Measurements from ENCODE around the gene TBPL1. TPM values are rescaled to one million over a fixed set of nuclear protein-coding genes. Genes with fewer than 3 reads are reported as not detected.

The TBPL1 gene
- total and polyA plus RNA-seq, 5 donors from 2014 or later: 32.2 to 73.6 (median 58.8) TPM

- peaks cover 17% of the 10 kb centered on the region for H3K36me3 Mint-ChIP-seq
- H3K27ac Mint-ChIP-seq: no peak overlapping the region
- Histone ChIP-seq H3K4me1 (ENCODE audit: control insufficient read depth, insufficient read depth, low read length, poor library complexity, severe bottlenecking) (peaks cover 6% of the 10 kb centered on the region), H3K9me3 (ENCODE audit: control insufficient read depth in 2 of 2, low read length in 2 of 2) (no peaks in the 10 kb centered on the region), H3K36me3 (ENCODE audit: control insufficient read depth, insufficient read depth, low read length) (peaks cover 33% of the 10 kb centered on the region), H3K27me3 (ENCODE audit: control insufficient read depth, insufficient read depth, low read length) (no peaks in the 10 kb centered on the region), H3K4me3 (ENCODE audit: low read depth, low read length) (no peak overlapping the region), H3K27ac (ENCODE audit: insufficient read depth, low read length, poor library complexity, severe bottlenecking) (no peak overlapping the region)
- H3K27me3 Mint-ChIP-seq: no peaks in the 10 kb centered on the region
- peaks cover 4 to 12% (median 8%) of the 10 kb centered on the region in 4 donors for H3K4me1 Mint-ChIP-seq
- H3K9me3 Mint-ChIP-seq: no peaks in the 10 kb centered on the region
- no peak overlapping the region for H3K4me3 Mint-ChIP-seq
- DNase-seq: no peak
- ATAC-seq (ENCODE audit: low read depth in 2 of 2): no peak
Measured at GRCh38 chr6:133990321-133990720, 37.3 kb downstream of the TBPL1 start.

GRCh38 chr6:133991096-133991593 is 38.1 kb downstream of the TBPL1 start:
- DNase-seq (no peak), ATAC-seq (ENCODE audit: low read depth in 2 of 2) (no peak)
- Histone ChIP-seq H3K9me3 (ENCODE audit: control insufficient read depth in 2 of 2, low read length in 2 of 2) (no peaks in the 10 kb centered on the region), H3K27me3 (ENCODE audit: control insufficient read depth, insufficient read depth, low read length) (no peaks in the 10 kb centered on the region), H3K4me3 (ENCODE audit: low read depth, low read length) (no peak overlapping the region), H3K36me3 (ENCODE audit: control insufficient read depth, insufficient read depth, low read length) (peaks cover 24% of the 10 kb centered on the region), H3K27ac (ENCODE audit: insufficient read depth, low read length, poor library complexity, severe bottlenecking) (no peak overlapping the region), H3K4me1 (ENCODE audit: control insufficient read depth, insufficient read depth, low read length, poor library complexity, severe bottlenecking) (no peaks in the 10 kb centered on the region)
- Mint-ChIP-seq H3K36me3 (peaks cover 9% of the 10 kb centered on the region), H3K4me3 (no peak overlapping the region), H3K9me3 (no peaks in the 10 kb centered on the region), H3K4me1 (peaks cover 0 to 4% (median 1%) of the 10 kb centered on the region in 4 donors), H3K27ac (no peak overlapping the region), H3K27me3 (no peaks in the 10 kb centered on the region)

GRCh38 chr6:133992992-133993680 is 40.1 kb downstream of the TBPL1 start:
- Histone ChIP-seq H3K27me3 (ENCODE audit: control insufficient read depth, insufficient read depth, low read length) (no peaks in the 10 kb centered on the region), H3K4me3 (ENCODE audit: low read depth, low read length) (no peak overlapping the region), H3K4me1 (ENCODE audit: control insufficient read depth, insufficient read depth, low read length, poor library complexity, severe bottlenecking) (no peaks in the 10 kb centered on the region), H3K36me3 (ENCODE audit: control insufficient read depth, insufficient read depth, low read length) (peaks cover 11% of the 10 kb centered on the region), H3K27ac (ENCODE audit: insufficient read depth, low read length, poor library complexity, severe bottlenecking) (no peak overlapping the region), H3K9me3 (ENCODE audit: control insufficient read depth in 2 of 2, low read length in 2 of 2) (no peaks in the 10 kb centered on the region)
- no peak for DNase-seq
- no peak overlapping the region for H3K27ac Mint-ChIP-seq
- H3K27me3 Mint-ChIP-seq: no peaks in the 10 kb centered on the region
- peaks cover 0 to 2% (median 0%) of the 10 kb centered on the region in 7 donors for H3K9me3 Mint-ChIP-seq
- no peak overlapping the region for H3K4me3 Mint-ChIP-seq
- H3K36me3 Mint-ChIP-seq: peaks cover 5% of the 10 kb centered on the region
- no peaks in the 10 kb centered on the region for H3K4me1 Mint-ChIP-seq
- ATAC-seq (ENCODE audit: low read depth in 2 of 2): no peak

- Mint-ChIP-seq H3K36me3 (no peaks in the 10 kb centered on the region), H3K9me3 (peaks cover 0 to 2% (median 0%) of the 10 kb centered on the region in 7 donors), H3K4me3 (no peak overlapping the region), H3K4me1 (no peaks in the 10 kb centered on the region), H3K27ac (no peak overlapping the region), H3K27me3 (no peaks in the 10 kb centered on the region)
- no peaks in the 10 kb centered on the region for H3K4me1 ChIP-seq (ENCODE audit: control insufficient read depth, insufficient read depth, low read length, poor library complexity, severe bottlenecking)
- DNase-seq: no peak
- no peak for ATAC-seq (ENCODE audit: low read depth in 2 of 2)
- H3K9me3 ChIP-seq (ENCODE audit: control insufficient read depth in 2 of 2, low read length in 2 of 2): no peaks in the 10 kb centered on the region
- H3K36me3 ChIP-seq (ENCODE audit: control insufficient read depth, insufficient read depth, low read length): peaks cover 5% of the 10 kb centered on the region
- H3K27ac ChIP-seq (ENCODE audit: insufficient read depth, low read length, poor library complexity, severe bottlenecking): no peak overlapping the region
- no peak overlapping the region for H3K4me3 ChIP-seq (ENCODE audit: low read depth, low read length)
- peaks cover 2% of the 10 kb centered on the region for H3K27me3 ChIP-seq (ENCODE audit: control insufficient read depth, insufficient read depth, low read length)
Measured at GRCh38 chr6:133995296-133995695, 42.3 kb downstream of the TBPL1 start.

GRCh38 chr6:133995758-133996157 is 42.7 kb downstream of the TBPL1 start:
- peaks cover 0 to 2% (median 0%) of the 10 kb centered on the region in 7 donors for H3K9me3 Mint-ChIP-seq
- Histone ChIP-seq H3K4me3 (ENCODE audit: low read depth, low read length) (no peak overlapping the region), H3K27me3 (ENCODE audit: control insufficient read depth, insufficient read depth, low read length) (peaks cover 2% of the 10 kb centered on the region), H3K27ac (ENCODE audit: insufficient read depth, low read length, poor library complexity, severe bottlenecking) (no peak overlapping the region), H3K36me3 (ENCODE audit: control insufficient read depth, insufficient read depth, low read length) (peaks cover 5% of the 10 kb centered on the region), H3K9me3 (ENCODE audit: control insufficient read depth in 2 of 2, low read length in 2 of 2) (no peaks in the 10 kb centered on the region), H3K4me1 (ENCODE audit: control insufficient read depth, insufficient read depth, low read length, poor library complexity, severe bottlenecking) (no peaks in the 10 kb centered on the region)
- no peak overlapping the region for H3K27ac Mint-ChIP-seq
- DNase-seq (no peak), ATAC-seq (ENCODE audit: low read depth in 2 of 2) (no peak)
- H3K4me1 Mint-ChIP-seq: no peaks in the 10 kb centered on the region
- H3K27me3 Mint-ChIP-seq: peaks cover 4% of the 10 kb centered on the region
- no peaks in the 10 kb centered on the region for H3K36me3 Mint-ChIP-seq
- no peak overlapping the region for H3K4me3 Mint-ChIP-seq

- Histone ChIP-seq H3K4me1 (ENCODE audit: control insufficient read depth, insufficient read depth, low read length, poor library complexity, severe bottlenecking) (no peaks in the 10 kb centered on the region), H3K9me3 (ENCODE audit: control insufficient read depth in 2 of 2, low read length in 2 of 2) (no peaks in the 10 kb centered on the region), H3K4me3 (ENCODE audit: low read depth, low read length) (no peak overlapping the region), H3K27me3 (ENCODE audit: control insufficient read depth, insufficient read depth, low read length) (peaks cover 2% of the 10 kb centered on the region), H3K27ac (ENCODE audit: insufficient read depth, low read length, poor library complexity, severe bottlenecking) (no peak overlapping the region), H3K36me3 (ENCODE audit: control insufficient read depth, insufficient read depth, low read length) (no peaks in the 10 kb centered on the region)
- Mint-ChIP-seq H3K4me3 (no peak overlapping the region), H3K36me3 (no peaks in the 10 kb centered on the region), H3K4me1 (no peaks in the 10 kb centered on the region), H3K27ac (no peak overlapping the region), H3K9me3 (peaks cover 0 to 2% (median 0%) of the 10 kb centered on the region in 7 donors), H3K27me3 (peaks cover 6% of the 10 kb centered on the region)
- ATAC-seq (ENCODE audit: low read depth in 2 of 2): no peak
- DNase-seq: no peak
Measured at GRCh38 chr6:133997267-133997666, 44.2 kb downstream of the TBPL1 start.

GRCh38 chr6:133999305-133999704 is 46.3 kb downstream of the TBPL1 start:
- no peak overlapping the region for H3K27ac ChIP-seq (ENCODE audit: insufficient read depth, low read length, poor library complexity, severe bottlenecking)
- H3K4me3 ChIP-seq (ENCODE audit: low read depth, low read length): no peak overlapping the region
- DNase-seq (no peak), ATAC-seq (ENCODE audit: low read depth in 2 of 2) (no peak)
- no peaks in the 10 kb centered on the region for H3K4me1 Mint-ChIP-seq
- peaks cover 6% of the 10 kb centered on the region for H3K27me3 ChIP-seq (ENCODE audit: control insufficient read depth, insufficient read depth, low read length)
- no peaks in the 10 kb centered on the region for H3K36me3 Mint-ChIP-seq
- H3K36me3 ChIP-seq (ENCODE audit: control insufficient read depth, insufficient read depth, low read length): no peaks in the 10 kb centered on the region
- H3K27ac Mint-ChIP-seq: no peak overlapping the region
- peaks cover 20% of the 10 kb centered on the region for H3K27me3 Mint-ChIP-seq
- no peak overlapping the region for H3K4me3 Mint-ChIP-seq
- no peaks in the 10 kb centered on the region for H3K9me3 ChIP-seq (ENCODE audit: control insufficient read depth in 2 of 2, low read length in 2 of 2)
- H3K4me1 ChIP-seq (ENCODE audit: control insufficient read depth, insufficient read depth, low read length, poor library complexity, severe bottlenecking): no peaks in the 10 kb centered on the region
- peaks cover 0 to 2% (median 0%) of the 10 kb centered on the region in 7 donors for H3K9me3 Mint-ChIP-seq

- no peaks in the 10 kb centered on the region for H3K4me1 Mint-ChIP-seq
- H3K9me3 ChIP-seq (ENCODE audit: control insufficient read depth in 2 of 2, low read length in 2 of 2): no peaks in the 10 kb centered on the region
- ATAC-seq (ENCODE audit: low read depth in 2 of 2) (no peak), DNase-seq (no peak)
- H3K27ac ChIP-seq (ENCODE audit: insufficient read depth, low read length, poor library complexity, severe bottlenecking): no peak overlapping the region
- no peaks in the 10 kb centered on the region for H3K36me3 ChIP-seq (ENCODE audit: control insufficient read depth, insufficient read depth, low read length)
- no peak overlapping the region for H3K4me3 ChIP-seq (ENCODE audit: low read depth, low read length)
- no peak overlapping the region for H3K27ac Mint-ChIP-seq
- peaks cover 24% of the 10 kb centered on the region for H3K27me3 Mint-ChIP-seq
- peaks cover 6% of the 10 kb centered on the region for H3K27me3 ChIP-seq (ENCODE audit: control insufficient read depth, insufficient read depth, low read length)
- no peak overlapping the region for H3K4me3 Mint-ChIP-seq
- peaks cover 0 to 2% (median 0%) of the 10 kb centered on the region in 7 donors for H3K9me3 Mint-ChIP-seq
- no peaks in the 10 kb centered on the region for H3K36me3 Mint-ChIP-seq
- H3K4me1 ChIP-seq (ENCODE audit: control insufficient read depth, insufficient read depth, low read length, poor library complexity, severe bottlenecking): no peaks in the 10 kb centered on the region
Measured at GRCh38 chr6:134000443-134000842, 47.4 kb downstream of the TBPL1 start.

Measured in CD4-positive, CD25-positive, alpha-beta regulatory T cell (primary cell).